Amniotic epithelial cell (primary cell): Measurements from ENCODE around the gene NAMPT.
"Not testable (repeated sequence)": the region's sequence is repeated elsewhere in the genome, so short reads cannot be mapped to it uniquely, and the experiment has no call there.

ENCODE experiments used
- DNase-seq: peaks from one replicate; pipeline ENCODE4 v3.0.0-alpha.2; 2010; ENCODE audit warnings: low read depth

NAMPT gene

GRCh38 chr7:106284714-106285050 is at the start of gene NAMPT:
TSS of gene NAMPT (minus strand) at chr7:106284983. CDS start at chr7:106284884, 99 bp downstream.
- DNase-seq, result no peak

- no peak for DNase-seq
Observed at GRCh38 chr7:106332201-106332600, 47.4 kb upstream of the NAMPT start.

GRCh38 chr7:106331441-106332175 is 46.8 kb upstream of the NAMPT start:
- DNase-seq, result no peak

GRCh38 chr7:106329971-106330733 is 45.4 kb upstream of the NAMPT start:
- peak; percentile 79 for DNase-seq

GRCh38 chr7:106329408-106329807 is 44.6 kb upstream of the NAMPT start:
- DNase-seq, result peak; percentile 27

- DNase-seq, result no peak
Observed at GRCh38 chr7:106327538-106328481, 43.0 kb upstream of the NAMPT start.

GRCh38 chr7:106326594-106327537 is 42.1 kb upstream of the NAMPT start:
- no peak for DNase-seq

GRCh38 chr7:106324509-106324908 is 39.7 kb upstream of the NAMPT start:
- DNase-seq, result not testable (repeated sequence)

- DNase-seq, result not testable (repeated sequence)
Observed at GRCh38 chr7:106320254-106320770, 35.5 kb upstream of the NAMPT start.

GRCh38 chr7:106318482-106318881 is 33.7 kb upstream of the NAMPT start:
- DNase-seq, result no peak

- peak; percentile 62 for DNase-seq
Observed at GRCh38 chr7:106317971-106318370, 33.2 kb upstream of the NAMPT start.

GRCh38 chr7:106316947-106317346 is 32.2 kb upstream of the NAMPT start:
- DNase-seq, result no peak

GRCh38 chr7:106314875-106315274 is 30.1 kb upstream of the NAMPT start:
- no peak for DNase-seq

- DNase-seq, result no peak
Observed at GRCh38 chr7:106313966-106314365, 29.2 kb upstream of the NAMPT start.

- DNase-seq, result peak; percentile 61
Observed at GRCh38 chr7:106313456-106313901, 28.7 kb upstream of the NAMPT start.

GRCh38 chr7:106312906-106313305 is 28.1 kb upstream of the NAMPT start:
- DNase-seq, result no peak

- DNase-seq, result no peak
Observed at GRCh38 chr7:106312099-106312871, 27.5 kb upstream of the NAMPT start.

GRCh38 chr7:106309362-106309761 is 24.6 kb upstream of the NAMPT start:
- peak; percentile 7 for DNase-seq

GRCh38 chr7:106306256-106306655 is 21.5 kb upstream of the NAMPT start:
- DNase-seq, result no peak

GRCh38 chr7:106305732-106306131 is 20.9 kb upstream of the NAMPT start:
- DNase-seq, result no peak
